ENCODE measurements around the gene HAUS1.

Gene HAUS1

GRCh38 chr18:46176001-46176400 lies 71.8 kb downstream of the HAUS1 start:
- Histone ChIP-seq H3K36me3 (ENCODE audit: control insufficient read depth in 2 of 2, insufficient read depth in 2 of 2, low read length in 2 of 2) (no peaks in the 10 kb centered on the region), H3K9ac (ENCODE audit: low read depth in 1 of 2, low read length in 2 of 2) (no peak overlapping the region), H3K27me3 (ENCODE audit: control insufficient read depth in 2 of 2, insufficient read depth in 2 of 2, low read length in 2 of 2) (no peaks in the 10 kb centered on the region), H3K27ac (ENCODE audit: low read depth in 2 of 2, low read length in 2 of 2) (no peak overlapping the region), H3K4me1 (ENCODE audit: control insufficient read depth in 2 of 2, insufficient read depth in 2 of 2, low read length in 2 of 2) (peaks cover 5 to 11% of the 10 kb centered on the region in 2 donors), H3K9me3 (ENCODE audit: control insufficient read depth in 2 of 2, low read length in 2 of 2) (no peaks in the 10 kb centered on the region), H3K4me3 (ENCODE audit: low read length in 2 of 2) (no peak overlapping the region)
